T47D (cell line): ENCODE data around the gene CCN6.
"Not testable (repeated sequence)": the region's sequence is repeated elsewhere in the genome, so short reads cannot be mapped to it uniquely, and the experiment has no call there.

ENCODE experiments used
- DNase-seq, 2 experiments: peaks; one replicate each; pipeline versions ENCODE4 v3.0.0 to v3.0.0-alpha.2; 2011 to 2012; ENCODE audit warnings: low read depth in 1 of 2, low spot score in 1 of 2
- JUND ChIP-seq: IDR thresholded peaks from 2 replicates; pipeline ENCODE4 v1.6.1; 2012; ENCODE audit warnings: low read depth
- in situ Hi-C: cut with HindIII; loops from 2 replicates; pipeline ENCODE4 v1.10.0; 2016; ENCODE audit warnings: low sequenced_read_pairs, low pct_unique_long_range_greater_than_20kb

The CCN6 gene

GRCh38 chr6:112049026-112049799 is 4.7 kb upstream of the CCN6 start:
- in situ Hi-C loops, result no loop called here
- TF ChIP-seq JUND, result no peak

GRCh38 chr6:112049996-112050395 is 3.9 kb upstream of the CCN6 start:
- no peak for TF ChIP-seq JUND
- no peak for DNase-seq
- in situ Hi-C loops, result no loop called here

More at GRCh38 chr6:112049026-112049799, 4.7 kb upstream of the CCN6 start:
- DNase-seq, result no peak

GRCh38 chr6:112050429-112050828 is 3.5 kb upstream of the CCN6 start:
- no peak for DNase-seq
- in situ Hi-C loops, result no loop called here
- TF ChIP-seq JUND, result no peak

- in situ Hi-C loops, DNase-seq: not testable (repeated sequence)
Observed at GRCh38 chr6:112051251-112051740, 2.6 kb upstream of the CCN6 start.

- no peak for TF ChIP-seq JUND
- in situ Hi-C loops, result no loop called here
- DNase-seq, result no peak
Observed at GRCh38 chr6:112054555-112055190, 769 bp downstream of the CCN6 start.

GRCh38 chr6:112058243-112059032 is 4.5 kb downstream of the CCN6 start:
- TF ChIP-seq JUND, result no peak
- in situ Hi-C loops, result no loop called here
- no peak for DNase-seq

- in situ Hi-C loops, result no loop called here
- TF ChIP-seq JUND, result no peak
- no peak for DNase-seq
Observed at GRCh38 chr6:112061605-112062004, 7.7 kb downstream of the CCN6 start.

- no peak for TF ChIP-seq JUND
- no peak for DNase-seq
- in situ Hi-C loops, result no loop called here
Observed at GRCh38 chr6:112062966-112063365, 9.1 kb downstream of the CCN6 start.

GRCh38 chr6:112065426-112065986 is 11.6 kb downstream of the CCN6 start:
- in situ Hi-C loops, result no loop called here
- DNase-seq, result no peak
- no peak for TF ChIP-seq JUND

- TF ChIP-seq JUND, result no peak
Observed at GRCh38 chr6:112066606-112067005, 12.7 kb downstream of the CCN6 start.

GRCh38 chr6:112081569-112081968 is 27.7 kb downstream of the CCN6 start:
- no peak for DNase-seq
- TF ChIP-seq JUND, result no peak
- in situ Hi-C loops, result no loop called here

More at GRCh38 chr6:112066606-112067005, 12.7 kb downstream of the CCN6 start:
- DNase-seq, result no peak
- in situ Hi-C loops, result no loop called here

- no peak for DNase-seq
- TF ChIP-seq JUND, result no peak
- in situ Hi-C loops, result no loop called here
Observed at GRCh38 chr6:112085286-112086065, 31.6 kb downstream of the CCN6 start.
